ENCODE results near the gene NPLOC4.

NPLOC4 gene

GRCh38 chr17:81539961-81540675 lies 96.8 kb downstream of the NPLOC4 start:
- H3K4me3 ChIP-seq (ENCODE audit: low read depth, low read length): no peak overlapping the region
- no peak for DNase-seq (ENCODE audit: low read depth)
- no peak for TF ChIP-seq CTCF (IDR thresholded peaks at IDR 0.05; ENCODE audit: control insufficient read depth, extremely low read depth, insufficient read depth)

GRCh38 chr17:81539571-81539900 lies 97.4 kb downstream of the NPLOC4 start:
- TF ChIP-seq CTCF (IDR thresholded peaks at IDR 0.05; ENCODE audit: control insufficient read depth, extremely low read depth, insufficient read depth): no peak
- no peak overlapping the region for H3K4me3 ChIP-seq (ENCODE audit: low read depth, low read length)
- DNase-seq (ENCODE audit: low read depth): no peak

GRCh38 chr17:81538651-81539570 lies 98.0 kb downstream of the NPLOC4 start:
- TF ChIP-seq CTCF (IDR thresholded peaks at IDR 0.05; ENCODE audit: control insufficient read depth, extremely low read depth, insufficient read depth): no peak

DNA sequence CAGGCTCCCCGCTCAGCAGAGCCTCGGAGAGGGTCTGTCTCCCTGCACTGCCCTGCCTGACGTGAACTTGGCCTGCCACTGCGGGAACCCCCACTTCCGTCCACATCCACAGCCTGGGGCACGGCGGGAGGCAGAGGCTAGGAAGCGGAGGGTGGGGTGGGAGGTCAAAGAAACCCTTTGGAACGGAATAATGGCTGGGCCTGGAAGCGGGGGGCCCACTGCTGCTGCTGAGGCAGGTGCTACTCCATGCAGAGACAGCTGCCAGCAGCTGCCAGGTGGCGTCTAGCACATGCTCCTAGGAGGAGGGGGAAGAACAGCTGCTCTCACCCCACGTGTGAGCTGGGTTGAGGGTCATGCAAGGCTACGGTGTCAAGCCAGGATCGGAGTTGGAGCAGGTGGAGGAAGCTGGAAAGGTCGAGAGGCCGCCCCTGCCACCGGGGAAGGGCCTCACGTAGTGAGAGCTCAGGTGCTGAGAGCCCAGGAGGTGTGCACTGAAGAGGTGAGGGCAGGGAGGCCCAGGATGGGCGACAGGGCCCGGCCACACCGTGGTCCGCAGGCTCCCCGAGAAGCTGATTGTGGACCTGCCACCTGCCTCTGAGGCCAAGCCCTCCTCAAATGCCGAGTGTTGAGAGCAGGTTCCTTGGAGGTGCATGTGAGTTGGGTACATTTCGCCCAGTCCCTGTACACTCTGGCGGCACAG lies 98.9 kb downstream of the NPLOC4 start:
- H3K4me3 ChIP-seq (ENCODE audit: low read depth, low read length): no peak overlapping the region
- DNase-seq (ENCODE audit: low read depth): no peak
- TF ChIP-seq CTCF (IDR thresholded peaks at IDR 0.05; ENCODE audit: control insufficient read depth, extremely low read depth, insufficient read depth): no peak

More at GRCh38 chr17:81538651-81539570, 98.0 kb downstream of the NPLOC4 start:
- DNase-seq (ENCODE audit: low read depth): no peak
- no peak overlapping the region for H3K4me3 ChIP-seq (ENCODE audit: low read depth, low read length)

- peak; percentile 46 for TF ChIP-seq CTCF (IDR thresholded peaks at IDR 0.05; ENCODE audit: control insufficient read depth, extremely low read depth, insufficient read depth)
- DNase-seq (ENCODE audit: low read depth): no peak
- H3K4me3 ChIP-seq (ENCODE audit: low read depth, low read length): no peak overlapping the region
Measured at GRCh38 chr17:81537343-81537855, 99.5 kb downstream of the NPLOC4 start.

- DNase-seq (ENCODE audit: low read depth): no peak
Measured at GRCh38 chr17:81536299-81537290, 100.3 kb downstream of the NPLOC4 start.

More at GRCh38 chr17:81536299-81537290, 100.3 kb downstream of the NPLOC4 start:
- no peak overlapping the region for H3K4me3 ChIP-seq (ENCODE audit: low read depth, low read length)
- TF ChIP-seq CTCF (IDR thresholded peaks at IDR 0.05; ENCODE audit: control insufficient read depth, extremely low read depth, insufficient read depth): no peak
